CD4-positive, alpha-beta T cell treated with Interleukin-4 for 1 hour (primary cell): Measurements from ENCODE around the gene KCNG2.

Experiments used
- DNase-seq, 2 donors: peaks; one replicate each; pipeline ENCODE4 v3.0.0-alpha.2; 2020 to 2022

Gene KCNG2

GRCh38 chr18:79912994-79913831 is 115.5 kb downstream of the KCNG2 start:
- DNase-seq: no peak

GRCh38 chr18:79914614-79915160 is 116.9 kb downstream of the KCNG2 start:
- DNase-seq: no peak

- DNase-seq: no peak
Measured at GRCh38 chr18:79915161-79916127, 117.7 kb downstream of the KCNG2 start.

GRCh38 chr18:79916128-79916494 is 118.4 kb downstream of the KCNG2 start:
- no peak for DNase-seq

GRCh38 chr18:79916546-79917168 is 118.9 kb downstream of the KCNG2 start:
- peak in 1 of 2 donors; percentile 7 for DNase-seq

GRCh38 chr18:79917169-79917852 is 119.6 kb downstream of the KCNG2 start:
- peak in 1 of 2 donors; percentile 5 for DNase-seq

GRCh38 chr18:79917853-79918614 is 120.3 kb downstream of the KCNG2 start:
- DNase-seq: peak in 1 of 2 donors; percentile 9

- DNase-seq: peak in 1 of 2 donors; percentile 7
Measured at GRCh38 chr18:79918615-79919011, 120.9 kb downstream of the KCNG2 start.

- peak in 1 of 2 donors; percentile 11 for DNase-seq
Measured at GRCh38 chr18:79919089-79919488, 121.4 kb downstream of the KCNG2 start.

- peak in 1 of 2 donors; percentile 14 for DNase-seq
Measured at GRCh38 chr18:79921984-79922965, 124.5 kb downstream of the KCNG2 start.

- peak in 1 of 2 donors; percentile 9 for DNase-seq
Measured at GRCh38 chr18:79922971-79923411, 125.3 kb downstream of the KCNG2 start.

- DNase-seq: peak in 1 of 2 donors; percentile 10
Measured at GRCh38 chr18:79923896-79924585, 126.3 kb downstream of the KCNG2 start.

- DNase-seq: peak in 1 of 2 donors; percentile 4
Measured at GRCh38 chr18:79924814-79925731, 127.3 kb downstream of the KCNG2 start.

- DNase-seq: peak in 1 of 2 donors; percentile 7
Measured at GRCh38 chr18:79926306-79926705, 128.6 kb downstream of the KCNG2 start.

GRCh38 chr18:79926715-79927606 is 129.2 kb downstream of the KCNG2 start:
- DNase-seq: no peak

GRCh38 chr18:79927607-79928562 is 130.1 kb downstream of the KCNG2 start:
- DNase-seq: peak in 1 of 2 donors; percentile 9
